SJSA1 (cell line): ENCODE measurements around the gene RUNX2. TPM values are rescaled to one million over a fixed set of nuclear protein-coding genes. Genes with fewer than 3 reads are reported as not detected.
A peak's percentile ranks its signal among the peaks of the same experiment; 100 is the strongest.
"Not testable (repeated sequence)": the region's sequence is repeated elsewhere in the genome, so short reads cannot be mapped to it uniquely, and the experiment has no call there.

Experiments used
- DNase-seq, 2 experiments: peaks; one replicate each; pipeline ENCODE4 v3.0.0-alpha.2; 2015 to 2020; ENCODE audit warnings: low spot score in 2 of 2, low read depth in 1 of 2
- H3K27ac ChIP-seq: fragments of 250-450 bp; sonication (Bioruptor Pico); 2 replicates; pipeline ENCODE4 v1.5.1; 2020; ENCODE audit warnings: mild to moderate bottlenecking, moderate library complexity
- H3K27me3 ChIP-seq: fragments of 250-450 bp; sonication (Bioruptor Pico); replicated peaks from 2 replicates; pipeline ENCODE4 v1.5.1; 2020; ENCODE audit warnings: mild to moderate bottlenecking, moderate library complexity
- H3K36me3 ChIP-seq: fragments of 250-450 bp; sonication (Bioruptor Pico); 2 replicates; pipeline ENCODE4 v1.5.1; 2020; ENCODE audit warnings: mild to moderate bottlenecking
- H3K4me1 ChIP-seq: fragments of 250-450 bp; sonication (Bioruptor Pico); replicated peaks from 2 replicates; pipeline ENCODE4 v1.6.1; 2021; ENCODE audit warnings: mild to moderate bottlenecking
- H3K4me3 ChIP-seq: fragments of 250-450 bp; sonication (Bioruptor Pico); 2 replicates; pipeline ENCODE4 v1.5.1; 2020; ENCODE audit warnings: mild to moderate bottlenecking
- H3K9me3 ChIP-seq: fragments of 250-450 bp; sonication (Bioruptor Pico); replicated peaks from 2 replicates; pipeline ENCODE4 v1.5.1; 2020; ENCODE audit warnings: mild to moderate bottlenecking
- total RNA-seq: library from RNA; depleted of rRNA; stranded (reverse); fragments of >200 nt; shearing (Covaris generic); gene quantifications from 2 replicates; pipeline ENCODE4 v1.2.3, GENCODE V29; 2014

RUNX2 gene
- total RNA-seq, 1 experiment from 2014 or later, result 10.3 TPM

- Histone ChIP-seq H3K4me1 (peaks cover 49% of the 10 kb centered on the region), H3K4me3 (no peak overlapping the region), H3K9me3 (no peaks in the 10 kb centered on the region), H3K36me3 (no peaks in the 10 kb centered on the region), H3K27ac (peak overlapping the region; percentile 95), H3K27me3 (no peaks in the 10 kb centered on the region)
- DNase-seq, result no peak
Measured at GRCh38 chr6:45657226-45657625, 329.1 kb downstream of the RUNX2 start.

DNA sequence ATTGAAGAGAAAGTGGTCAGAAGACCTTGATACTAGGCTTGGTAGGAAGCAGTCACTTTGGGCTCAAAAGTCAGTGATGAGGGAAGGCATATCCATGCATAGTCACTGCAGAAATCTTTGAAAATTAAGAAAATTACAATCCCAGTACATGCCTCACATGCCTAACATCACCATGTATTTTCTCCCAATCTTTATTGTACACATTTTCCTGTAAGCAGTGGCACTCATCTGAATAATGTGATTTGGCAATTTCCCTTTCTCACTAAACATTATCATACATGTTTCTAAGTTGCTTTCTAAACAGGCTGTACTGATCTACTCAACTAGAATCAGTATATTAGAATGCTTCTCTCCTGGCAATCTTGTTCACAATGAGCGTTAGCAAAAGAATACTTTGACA, 330.3 kb downstream of the RUNX2 start:
- Histone ChIP-seq H3K9me3 (no peaks in the 10 kb centered on the region), H3K27ac (no peak overlapping the region), H3K4me3 (no peak overlapping the region), H3K27me3 (no peaks in the 10 kb centered on the region), H3K36me3 (no peaks in the 10 kb centered on the region; the same call in 1 of the 2 replicates), H3K4me1 (peaks cover 42% of the 10 kb centered on the region)
- no peak for DNase-seq

GRCh38 chr6:45658958-45659357, 330.8 kb downstream of the RUNX2 start:
- no peak overlapping the region for H3K27ac ChIP-seq
- H3K9me3 ChIP-seq, result no peaks in the 10 kb centered on the region
- H3K4me1 ChIP-seq, result peaks cover 41% of the 10 kb centered on the region
- H3K27me3 ChIP-seq, result no peaks in the 10 kb centered on the region
- no peak for DNase-seq
- H3K4me3 ChIP-seq, result no peak overlapping the region
- H3K36me3 ChIP-seq, result no peaks in the 10 kb centered on the region; the same call in 1 of the 2 replicates

- Histone ChIP-seq H3K27ac (no peak overlapping the region), H3K36me3 (no peaks in the 10 kb centered on the region; the same call in 1 of the 2 replicates), H3K27me3 (no peaks in the 10 kb centered on the region), H3K4me3 (no peak overlapping the region), H3K9me3 (no peaks in the 10 kb centered on the region), H3K4me1 (peaks cover 18% of the 10 kb centered on the region)
- no peak for DNase-seq
Measured at GRCh38 chr6:45661661-45662060, 333.5 kb downstream of the RUNX2 start.

- Histone ChIP-seq H3K27ac (no peak overlapping the region), H3K4me1 (peaks cover 8% of the 10 kb centered on the region; the same call in 1 of the 2 replicates), H3K9me3 (no peaks in the 10 kb centered on the region), H3K36me3 (no peaks in the 10 kb centered on the region; the same call in 1 of the 2 replicates), H3K4me3 (no peak overlapping the region), H3K27me3 (no peaks in the 10 kb centered on the region)
- DNase-seq, result peak in 1 of 2 experiments; percentile 35
Measured at GRCh38 chr6:45663251-45664221, 335.4 kb downstream of the RUNX2 start.

GRCh38 chr6:45664707-45665106, 336.6 kb downstream of the RUNX2 start:
- Histone ChIP-seq H3K4me1 (peaks cover 11% of the 10 kb centered on the region; the same call in 1 of the 2 replicates), H3K27ac (no peak overlapping the region), H3K27me3 (no peaks in the 10 kb centered on the region), H3K36me3 (no peaks in the 10 kb centered on the region; the same call in 1 of the 2 replicates), H3K4me3 (no peak overlapping the region), H3K9me3 (no peaks in the 10 kb centered on the region)
- DNase-seq, result no peak

- Histone ChIP-seq H3K9me3 (no peaks in the 10 kb centered on the region), H3K4me3 (no peak overlapping the region), H3K27me3 (no peaks in the 10 kb centered on the region), H3K27ac (no peak overlapping the region), H3K4me1 (peaks cover 11% of the 10 kb centered on the region; the same call in 1 of the 2 replicates), H3K36me3 (no peaks in the 10 kb centered on the region; the same call in 1 of the 2 replicates)
- DNase-seq, result no peak
Measured at GRCh38 chr6:45665859-45666258, 337.7 kb downstream of the RUNX2 start.

DNA sequence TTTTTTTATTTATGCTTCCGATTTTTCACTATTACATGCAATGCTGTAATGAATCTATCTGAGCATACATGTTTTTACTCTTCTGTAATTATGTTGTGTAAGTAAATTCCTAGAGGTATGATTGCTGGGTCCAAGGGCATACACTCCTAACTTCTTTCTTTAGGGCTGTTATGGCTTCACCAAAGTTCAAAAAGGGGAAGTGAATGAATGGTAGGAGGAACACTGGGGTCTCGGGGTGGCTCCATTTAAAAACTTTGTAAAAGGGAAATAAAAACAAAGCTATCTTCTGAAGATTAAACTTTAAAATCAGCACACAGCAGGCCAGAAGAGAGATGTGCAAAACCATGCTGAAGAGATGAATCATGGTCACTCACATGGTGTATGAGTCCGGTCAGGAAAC, 338.7 kb downstream of the RUNX2 start:
- no peak for DNase-seq
- H3K27ac ChIP-seq, result no peak overlapping the region
- no peaks in the 10 kb centered on the region for H3K9me3 ChIP-seq
- no peak overlapping the region for H3K4me3 ChIP-seq
- 0 out of 2 replicates have a peak, but pooled peaks cover 6% of the 10 kb centered on the region for H3K4me1 ChIP-seq
- H3K27me3 ChIP-seq, result no peaks in the 10 kb centered on the region
- no peaks in the 10 kb centered on the region; the same call in 1 of the 2 replicates for H3K36me3 ChIP-seq

DNA sequence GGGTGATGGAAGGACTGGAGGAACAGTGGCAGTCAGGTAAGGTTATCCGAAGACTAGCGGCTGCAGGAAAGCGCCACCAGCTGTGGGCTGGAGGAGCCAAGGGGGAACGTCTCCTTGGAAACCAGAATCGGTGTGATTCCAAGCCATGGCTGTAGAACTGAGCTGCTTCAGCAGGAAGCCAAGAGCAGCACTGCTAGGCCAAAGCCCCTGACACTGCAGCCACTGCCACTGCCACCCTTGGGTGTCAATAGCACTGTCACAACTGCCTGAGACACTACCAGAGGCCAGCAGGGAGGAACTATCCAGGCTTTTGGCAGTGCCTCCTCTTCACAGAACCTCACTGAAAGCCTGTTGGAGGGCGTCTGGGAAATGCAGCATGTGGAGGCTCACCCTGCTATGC, 339.2 kb downstream of the RUNX2 start:
- no peak overlapping the region for H3K27ac ChIP-seq

DNA sequence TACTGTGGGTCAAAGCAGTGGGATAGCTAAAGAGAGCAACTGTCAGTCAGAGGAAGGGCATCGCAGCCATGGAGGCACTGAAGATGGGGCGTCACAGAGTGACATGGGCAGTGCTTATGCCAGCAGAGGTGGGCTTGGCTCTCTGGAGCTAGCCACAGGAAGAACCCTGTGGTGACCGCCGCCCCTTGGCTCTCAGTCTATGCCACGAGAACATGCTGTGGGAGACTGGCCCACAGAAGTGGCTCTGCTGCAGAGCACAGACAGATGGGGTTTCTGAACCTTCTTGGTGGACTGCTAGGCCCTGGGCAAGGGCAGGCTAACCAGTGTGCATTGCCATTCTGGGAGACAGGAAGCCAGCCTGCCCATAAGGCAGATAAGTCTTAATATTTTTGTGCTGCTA, 339.6 kb downstream of the RUNX2 start:
- H3K4me3 ChIP-seq, result no peak overlapping the region
- 0 out of 2 replicates have a peak, but pooled peaks cover 6% of the 10 kb centered on the region for H3K4me1 ChIP-seq
- peak in 1 of 2 experiments; percentile 38 for DNase-seq
- H3K27me3 ChIP-seq, result no peaks in the 10 kb centered on the region
- H3K27ac ChIP-seq, result no peak overlapping the region
- no peaks in the 10 kb centered on the region for H3K9me3 ChIP-seq
- H3K36me3 ChIP-seq, result no peaks in the 10 kb centered on the region; the same call in 1 of the 2 replicates

More for the DNA sequence above, 339.2 kb downstream of the RUNX2 start:
- Histone ChIP-seq H3K27me3 (no peaks in the 10 kb centered on the region), H3K4me3 (no peak overlapping the region), H3K4me1 (0 out of 2 replicates have a peak, but pooled peaks cover 6% of the 10 kb centered on the region), H3K36me3 (no peaks in the 10 kb centered on the region; the same call in 1 of the 2 replicates), H3K9me3 (no peaks in the 10 kb centered on the region)
- DNase-seq, result peak in 1 of 2 experiments; percentile 29

DNA sequence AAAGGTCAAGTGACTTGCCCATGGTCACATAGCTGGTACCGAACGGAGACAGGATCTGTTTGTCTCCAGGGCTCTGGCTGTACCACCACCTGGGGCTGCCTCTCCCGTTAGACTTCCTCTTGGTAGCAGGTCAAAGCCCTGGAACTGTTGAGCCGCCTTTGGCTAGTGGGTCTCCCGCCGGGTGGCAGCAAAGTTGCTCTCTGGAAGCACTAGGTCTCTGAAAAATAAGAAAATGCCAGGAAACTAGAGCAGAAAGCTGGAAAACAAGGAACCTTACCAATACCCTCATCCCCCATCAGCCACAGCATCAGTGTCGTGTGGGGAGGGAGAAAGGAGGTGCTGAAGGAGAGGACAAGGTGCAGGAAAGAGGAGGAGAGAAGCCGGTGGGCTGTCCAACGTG, 340.6 kb downstream of the RUNX2 start:
- Histone ChIP-seq H3K4me1 (0 out of 2 replicates have a peak, but pooled peaks cover 6% of the 10 kb centered on the region), H3K4me3 (no peak overlapping the region), H3K27me3 (no peaks in the 10 kb centered on the region), H3K36me3 (no peaks in the 10 kb centered on the region), H3K9me3 (no peaks in the 10 kb centered on the region), H3K27ac (no peak overlapping the region)
- DNase-seq, result peak in 1 of 2 experiments; percentile 45

- H3K4me3 ChIP-seq, DNase-seq, H3K27ac ChIP-seq, H3K27me3 ChIP-seq, H3K9me3 ChIP-seq, H3K36me3 ChIP-seq: not testable (repeated sequence)
- peaks cover 33% of the 10 kb centered on the region for H3K4me1 ChIP-seq
Measured at GRCh38 chr6:45673167-45673566, 345.0 kb downstream of the RUNX2 start.

GRCh38 chr6:45675166-45675565, 347.0 kb downstream of the RUNX2 start:
- H3K36me3 ChIP-seq, result not testable (repeated sequence)

DNA sequence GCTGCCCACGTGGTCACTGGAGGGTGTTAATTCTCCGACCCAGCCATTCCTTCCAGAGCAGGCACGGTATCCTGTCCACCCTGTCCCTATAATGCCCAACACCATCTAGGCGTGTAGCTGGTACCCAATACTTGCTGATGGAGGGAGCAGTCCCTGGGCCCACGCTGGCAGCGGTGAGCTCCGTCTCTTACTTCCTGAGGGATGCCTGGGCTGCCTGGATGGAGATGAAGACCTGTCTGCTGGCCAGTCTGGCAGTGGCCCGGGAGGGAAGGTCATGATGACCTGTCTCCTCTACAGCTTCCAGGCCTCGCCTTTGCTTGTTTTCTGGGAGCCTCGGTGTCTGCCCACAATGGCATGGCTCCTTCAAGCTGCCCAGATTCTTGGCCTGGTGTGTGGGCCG, 347.5 kb downstream of the RUNX2 start:
- 0 out of 2 replicates have a peak, but pooled peaks cover 2% of the 10 kb centered on the region for H3K9me3 ChIP-seq
- H3K27me3 ChIP-seq, result no peaks in the 10 kb centered on the region
- DNase-seq, result no peak
- no peak overlapping the region for H3K27ac ChIP-seq
- H3K36me3 ChIP-seq, result no peaks in the 10 kb centered on the region
- peaks cover 28% of the 10 kb centered on the region for H3K4me1 ChIP-seq
- no peak overlapping the region for H3K4me3 ChIP-seq

More at GRCh38 chr6:45675166-45675565, 347.0 kb downstream of the RUNX2 start:
- not testable (repeated sequence) for H3K4me3 ChIP-seq, DNase-seq, H3K9me3 ChIP-seq, H3K27me3 ChIP-seq, H3K27ac ChIP-seq
- H3K4me1 ChIP-seq, result peaks cover 28% of the 10 kb centered on the region
